Gastrocnemius medialis (tissue), 4 donors: ENCODE data around the gene THRB.

Experiments used
- CTCF ChIP-seq, 5 experiments: fragments of 450-650 bp in 3 of 5; fragments of 200-600 bp in 2 of 5; sonication (generic) in 2 of 5; IDR thresholded peaks in 4 of 5; conservative IDR thresholded peaks in 1 of 5; 1 replicate in 4 of 5; 2 replicates in 1 of 5; pipeline ENCODE4 v1.5.1; 2016 to 2019; ENCODE audit warnings: antibody characterized with exemption in 5 of 5, mild to moderate bottlenecking in 3 of 5, moderate library complexity in 3 of 5
- POLR2A ChIP-seq, 2 donors: fragments of 450-650 bp; IDR thresholded peaks; one replicate each; pipeline ENCODE4 v1.6.1; 2017; ENCODE audit warnings: antibody characterized with exemption in 2 of 2, mild to moderate bottlenecking in 2 of 2, moderate library complexity in 2 of 2

GRCh38 chr3:24390169-24391130, 104.2 kb downstream of the THRB start:
- TF ChIP-seq CTCF (IDR thresholded peaks at IDR 0.05 in 4 of 5, conservative IDR thresholded peaks at IDR 0.05 in 1 of 5), result no peak
- TF ChIP-seq POLR2A (IDR thresholded peaks at IDR 0.05), result no peak
